GM21576 (cell line): ENCODE data around the gene RFT1.

Source experiments
- ATAC-seq: cut with Tn5 transposase; IDR thresholded peaks from one replicate; pipeline ENCODE4 v1.9.1; 2021; ENCODE audit warnings: mild to moderate bottlenecking, moderate library complexity; ENCODE audit not compliant: unreplicated experiment

RFT1 gene

GRCh38 chr3:53150247-53151085, 20.2 kb upstream of the RFT1 start:
- no peak for ATAC-seq

GRCh38 chr3:53149699-53150098, 19.5 kb upstream of the RFT1 start:
- no peak for ATAC-seq

GRCh38 chr3:53149006-53149690, 18.9 kb upstream of the RFT1 start:
- no peak for ATAC-seq

- ATAC-seq: no peak
Observed at GRCh38 chr3:53147903-53148400, 17.7 kb upstream of the RFT1 start.

- no peak for ATAC-seq
Observed at GRCh38 chr3:53147151-53147902, 17.1 kb upstream of the RFT1 start.

DNA sequence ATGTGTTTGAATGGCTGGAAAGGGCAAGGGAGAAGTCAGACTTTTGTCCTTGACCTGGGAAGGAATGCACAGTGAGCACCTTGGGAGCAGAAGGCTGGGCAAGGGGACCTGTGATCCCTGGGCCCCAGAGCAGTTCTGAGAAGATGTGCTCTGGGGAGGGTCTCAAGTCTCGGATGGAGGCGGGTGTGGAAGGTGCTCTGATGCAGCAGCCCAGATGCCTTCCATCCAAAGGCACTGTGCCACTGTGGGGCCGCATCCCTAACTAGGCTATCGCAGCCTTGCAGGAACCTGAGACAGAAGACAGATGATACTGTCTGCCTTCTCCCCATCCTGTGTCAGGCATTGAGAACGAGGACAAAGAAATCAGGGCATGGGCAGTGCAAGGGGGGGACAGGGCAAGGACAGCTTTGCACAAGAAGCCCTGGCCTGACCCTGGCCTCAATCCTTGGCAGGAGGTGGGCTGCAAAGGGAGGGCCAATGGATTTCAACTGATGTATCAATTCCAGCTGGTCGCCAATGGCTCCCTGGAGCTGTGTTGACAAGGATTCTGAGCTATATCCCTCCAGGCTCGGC, 16.2 kb upstream of the RFT1 start:
- ATAC-seq: no peak

DNA sequence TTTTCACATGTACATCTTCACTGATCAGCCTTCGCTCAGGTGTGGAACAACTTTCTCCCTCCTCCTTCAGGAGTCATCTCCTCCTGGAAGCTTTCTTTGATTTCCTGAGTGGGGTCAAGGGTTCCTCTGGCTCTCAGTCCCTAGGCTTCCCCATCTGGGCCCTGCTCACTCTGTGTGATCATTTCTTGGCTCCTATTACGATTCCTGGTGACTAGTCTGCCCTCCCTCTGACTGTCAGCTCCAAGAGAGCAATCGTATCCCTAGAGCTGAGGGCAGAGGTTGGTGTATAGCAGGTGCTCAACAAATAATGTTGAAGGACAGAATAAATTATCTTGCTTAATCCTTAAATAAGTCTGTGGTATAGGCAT, 15.5 kb upstream of the RFT1 start:
- ATAC-seq: no peak

GRCh38 chr3:53144862-53145712, 14.9 kb upstream of the RFT1 start:
- no peak for ATAC-seq

GRCh38 chr3:53144446-53144845, 14.2 kb upstream of the RFT1 start:
- no peak for ATAC-seq

DNA sequence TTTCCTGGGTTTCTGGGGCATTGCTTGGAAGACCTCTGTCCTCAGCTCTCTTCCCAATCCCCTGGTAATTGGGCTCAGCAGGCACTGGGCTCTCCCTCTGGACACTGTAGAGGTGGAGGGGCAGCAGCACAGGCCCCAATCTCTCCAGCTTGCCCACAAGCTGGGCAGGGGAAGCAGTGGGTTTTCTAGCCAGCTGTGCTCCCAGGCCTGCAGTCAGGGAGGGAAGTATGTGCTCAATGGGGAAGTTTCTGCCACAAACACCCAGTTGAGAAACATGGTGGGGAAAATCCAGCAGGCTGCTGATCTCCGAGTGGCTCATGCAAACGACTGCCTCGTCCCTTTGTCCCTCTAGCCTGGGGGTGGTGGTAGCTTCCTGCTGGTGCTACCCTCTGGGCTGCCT, 12.8 kb upstream of the RFT1 start:
- ATAC-seq: no peak

- no peak for ATAC-seq
Observed at GRCh38 chr3:53140847-53141845, 10.9 kb upstream of the RFT1 start.

- no peak for ATAC-seq
Observed at GRCh38 chr3:53139906-53140846, 9.9 kb upstream of the RFT1 start.

GRCh38 chr3:53137835-53138446, 7.7 kb upstream of the RFT1 start:
- no peak for ATAC-seq

DNA sequence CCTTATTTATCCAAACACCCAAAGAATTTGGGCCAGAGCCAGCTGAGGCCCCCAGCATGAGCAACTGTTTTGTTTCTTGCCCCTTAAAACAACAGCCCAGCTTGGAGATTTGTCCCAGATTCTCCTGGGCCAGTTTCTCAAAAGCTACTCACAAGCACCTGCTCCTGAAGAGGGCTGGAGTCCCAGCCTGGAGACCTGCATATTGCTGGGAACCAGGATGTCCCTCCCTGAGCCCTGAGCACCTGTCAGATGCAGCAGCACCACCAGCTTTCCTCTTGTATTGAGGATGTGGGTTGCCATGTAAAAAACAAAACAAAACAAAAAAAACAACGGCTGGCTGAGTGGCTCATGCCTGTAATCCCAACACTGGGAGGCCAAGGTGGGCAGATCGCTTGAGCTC, 7.0 kb upstream of the RFT1 start:
- no peak for ATAC-seq

DNA sequence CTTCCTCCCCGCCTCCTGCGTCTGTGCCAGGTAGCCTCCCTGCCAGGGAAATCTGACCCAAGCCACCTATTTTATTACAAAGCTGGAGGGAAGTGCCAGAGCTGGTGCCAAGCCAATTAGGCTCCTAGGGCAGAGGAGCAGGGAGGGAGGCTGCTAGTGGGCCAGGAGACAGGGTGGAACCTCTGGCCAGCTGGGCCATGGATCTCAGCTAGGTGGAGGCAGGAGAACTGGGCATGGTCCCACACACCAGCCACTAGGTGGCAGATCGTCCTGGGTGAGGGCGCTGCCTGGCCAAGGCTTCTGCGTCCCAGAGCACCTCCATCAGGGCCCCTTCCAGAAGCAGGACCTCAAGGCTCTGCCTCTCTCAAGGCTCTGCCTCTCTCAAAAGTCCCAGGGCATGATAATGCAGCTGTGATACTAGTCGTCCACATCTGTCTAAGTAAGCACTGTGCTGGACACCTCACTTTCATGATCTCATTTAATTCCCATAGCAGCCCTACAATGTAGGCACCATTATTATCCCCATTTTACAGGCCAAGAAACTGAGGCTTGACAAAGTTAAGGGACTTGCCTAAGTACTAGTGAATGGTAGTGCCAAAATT, 4.5 kb upstream of the RFT1 start:
- peak; percentile 48 for ATAC-seq

DNA sequence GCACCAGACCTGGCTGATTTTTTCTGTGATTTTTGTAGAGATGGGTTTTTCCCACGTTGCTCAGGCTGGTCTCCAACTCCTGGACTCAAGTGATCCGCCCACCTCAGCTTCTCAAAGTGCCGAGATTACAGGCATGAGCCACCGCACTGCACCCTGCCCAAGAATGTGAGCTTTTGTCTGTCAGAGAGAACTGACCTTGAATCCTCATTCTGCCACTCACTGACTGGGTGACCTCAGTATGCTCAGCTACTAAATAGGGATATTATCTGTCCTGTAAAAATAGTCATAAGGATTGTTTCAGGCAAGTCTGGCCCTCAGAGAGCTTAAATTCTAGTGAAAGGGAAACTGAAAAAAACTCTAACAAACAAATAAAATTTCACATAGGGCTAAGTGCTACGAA, 2.1 kb upstream of the RFT1 start:
- ATAC-seq: no peak

- no peak for ATAC-seq
Observed at GRCh38 chr3:53131096-53131495, 861 bp upstream of the RFT1 start.
